Sigmoid colon (tissue), 4 donors: Measurements from ENCODE around the gene TOMT.

Experiments
- EP300 ChIP-seq, 4 donors: sonication (generic); formaldehyde crosslinking; IDR thresholded peaks; one replicate each; pipeline ENCODE4 v1.6.1; 2017; ENCODE audit warnings: antibody characterized with exemption in 4 of 4
- POLR2A ChIP-seq, 2 donors: fragments of 450-650 bp; IDR thresholded peaks; one replicate each; pipeline ENCODE4 v1.6.1; 2016; ENCODE audit warnings: antibody characterized with exemption in 2 of 2, mild to moderate bottlenecking in 2 of 2, moderate library complexity in 2 of 2
- POLR2AphosphoS5 ChIP-seq, 4 donors: sonication (generic); formaldehyde crosslinking; IDR thresholded peaks; one replicate each; pipeline ENCODE4 v1.6.1; 2017; ENCODE audit warnings: antibody characterized with exemption in 4 of 4
- TF ChIP-seq, protein P1 (sequence below), 4 experiments: fragments of 450-650 bp in 3 of 4; fragments of 200-600 bp in 1 of 4; IDR thresholded peaks; one replicate each; pipeline ENCODE4 v1.5.1; 2016 to 2019; ENCODE audit warnings: antibody characterized with exemption in 4 of 4, mild to moderate bottlenecking in 3 of 4, moderate library complexity in 2 of 4

DNA sequence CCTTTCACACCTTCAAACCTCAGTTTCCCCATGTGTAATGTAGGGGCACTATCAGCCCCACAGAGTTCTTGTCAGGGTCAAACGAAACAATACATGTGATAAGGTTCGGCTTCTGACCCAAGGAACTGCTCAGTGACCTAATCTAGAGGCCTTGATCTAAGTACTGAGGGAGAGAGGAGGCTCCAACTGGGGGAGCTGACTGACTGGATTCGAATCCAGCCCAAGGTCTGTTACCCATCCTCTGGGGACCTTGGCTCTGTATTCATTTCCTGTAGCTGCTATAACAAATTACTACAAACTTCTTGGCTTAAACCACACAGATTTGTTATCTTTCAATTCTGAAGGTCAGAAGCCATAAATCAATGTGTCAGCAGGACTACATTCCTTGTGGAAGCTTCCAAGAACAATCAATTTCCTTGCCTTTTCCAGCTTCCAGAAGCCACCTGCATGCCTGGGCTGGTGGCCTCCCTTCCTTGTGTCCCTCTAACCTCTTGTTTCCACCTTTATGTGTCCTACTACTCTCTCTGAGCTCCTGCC, 17.5 kb downstream of the TOMT start:
- TF ChIP-seq, protein P1, sequence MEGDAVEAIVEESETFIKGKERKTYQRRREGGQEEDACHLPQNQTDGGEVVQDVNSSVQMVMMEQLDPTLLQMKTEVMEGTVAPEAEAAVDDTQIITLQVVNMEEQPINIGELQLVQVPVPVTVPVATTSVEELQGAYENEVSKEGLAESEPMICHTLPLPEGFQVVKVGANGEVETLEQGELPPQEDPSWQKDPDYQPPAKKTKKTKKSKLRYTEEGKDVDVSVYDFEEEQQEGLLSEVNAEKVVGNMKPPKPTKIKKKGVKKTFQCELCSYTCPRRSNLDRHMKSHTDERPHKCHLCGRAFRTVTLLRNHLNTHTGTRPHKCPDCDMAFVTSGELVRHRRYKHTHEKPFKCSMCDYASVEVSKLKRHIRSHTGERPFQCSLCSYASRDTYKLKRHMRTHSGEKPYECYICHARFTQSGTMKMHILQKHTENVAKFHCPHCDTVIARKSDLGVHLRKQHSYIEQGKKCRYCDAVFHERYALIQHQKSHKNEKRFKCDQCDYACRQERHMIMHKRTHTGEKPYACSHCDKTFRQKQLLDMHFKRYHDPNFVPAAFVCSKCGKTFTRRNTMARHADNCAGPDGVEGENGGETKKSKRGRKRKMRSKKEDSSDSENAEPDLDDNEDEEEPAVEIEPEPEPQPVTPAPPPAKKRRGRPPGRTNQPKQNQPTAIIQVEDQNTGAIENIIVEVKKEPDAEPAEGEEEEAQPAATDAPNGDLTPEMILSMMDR (IDR thresholded peaks at IDR 0.05): no peak
- TF ChIP-seq POLR2A (IDR thresholded peaks at IDR 0.05) (no peak), POLR2AphosphoS5 (IDR thresholded peaks at IDR 0.05) (no peak), EP300 (IDR thresholded peaks at IDR 0.05) (no peak)
